Endodermal cell (in vitro differentiated cells): ENCODE measurements around the gene TRERF1. TPM values are rescaled to one million over a fixed set of nuclear protein-coding genes. Genes with fewer than 3 reads are reported as not detected.

Source experiments
- DNase-seq: peaks from one replicate; pipeline ENCODE4 v3.0.0-alpha.2; 2017
- H3K27ac ChIP-seq: 2 replicates; pipeline ENCODE4 v1.5.1; 2013; ENCODE audit warnings: mild to moderate bottlenecking, low read depth, low read length, moderate library complexity
- H3K27me3 ChIP-seq: 2 replicates; pipeline ENCODE4 v1.6.1; 2013; ENCODE audit warnings: mild to moderate bottlenecking, low read length, moderate library complexity; ENCODE audit not compliant: insufficient read depth, control insufficient read depth, poor library complexity, severe bottlenecking
- H3K36me3 ChIP-seq: 2 replicates; pipeline ENCODE4 v1.7.0; 2013; ENCODE audit warnings: mild to moderate bottlenecking, low read length, moderate library complexity; ENCODE audit not compliant: control insufficient read depth, insufficient read depth
- H3K4me1 ChIP-seq: one replicate; pipeline ENCODE4 v1.7.0; 2013; ENCODE audit warnings: low read length; ENCODE audit not compliant: control insufficient read depth, insufficient read depth
- H3K4me3 ChIP-seq: 2 replicates; pipeline ENCODE4 v1.5.1; 2013; ENCODE audit warnings: mild to moderate bottlenecking, low read length, moderate library complexity
- H3K9ac ChIP-seq: 2 replicates; pipeline ENCODE4 v1.6.1; 2013; ENCODE audit warnings: mild to moderate bottlenecking, low read length, moderate library complexity; ENCODE audit not compliant: poor library complexity, severe bottlenecking; ENCODE audit errors: extremely low read depth
- H3K9me3 ChIP-seq: 2 replicates; pipeline ENCODE4 v1.6.1; 2013; ENCODE audit warnings: mild to moderate bottlenecking, low read length, moderate library complexity; ENCODE audit not compliant: control insufficient read depth
- H3K27ac Mint-ChIP-seq: 2 replicates; pipeline ENCODE4 v1.8.0; 2020; ENCODE audit warnings: mixed read lengths
- H3K27me3 Mint-ChIP-seq: 2 replicates; pipeline ENCODE4 v1.8.0; 2021; ENCODE audit warnings: mild to moderate bottlenecking, mixed read lengths; ENCODE audit not compliant: insufficient read depth
- H3K36me3 Mint-ChIP-seq: 2 replicates; pipeline ENCODE4 v1.8.0; 2020; ENCODE audit warnings: low read depth, mixed read lengths
- H3K4me1 Mint-ChIP-seq: 2 replicates; pipeline ENCODE4 v1.8.0; 2020; ENCODE audit warnings: mixed read lengths
- H3K4me3 Mint-ChIP-seq: 2 replicates; pipeline ENCODE4 v1.8.0; 2020; ENCODE audit warnings: mild to moderate bottlenecking, moderate library complexity, mixed read lengths
- H3K9me3 Mint-ChIP-seq: 2 replicates; pipeline ENCODE4 v1.8.0; 2020; ENCODE audit warnings: mild to moderate bottlenecking, mixed read lengths
- CTCF ChIP-seq: fragments of 200-600 bp; sonication (generic); conservative IDR thresholded peaks from 2 replicates; pipeline ENCODE4 v1.5.0; 2021; ENCODE audit warnings: antibody characterized with exemption, mild to moderate bottlenecking
- WGBS, 2 experiments: methylation state at CpG; one replicate each; pipeline versions ENCODE4 v1.1.5 to v1.1.7; 2013; ENCODE audit warnings: missing lambda C conversion rate in 2 of 2, mixed read lengths in 1 of 2; ENCODE audit not compliant: insufficient coverage in 1 of 2, insufficient read length in 1 of 2; 5-methylcytosine and 5-hydroxymethylcytosine counted together
- total RNA-seq, 2 donors: library from RNA; stranded (reverse); fragmentation: NEBNext Ultra II Directional in 1 of 2; extraction: Animal tissue kit (Norgen Biotek cat#: 25700) in 1 of 2; gene quantifications; 2 replicates in 1 of 2; 3 replicates in 1 of 2; pipeline ENCODE4 v1.2.1, GENCODE V29; 2021

TRERF1 gene
- total RNA-seq, 2 donors from 2014 or later = 4.7 to 5.3 TPM

- Mint-ChIP-seq H3K27ac (no peak overlapping the region), H3K9me3 (no peaks in the 10 kb centered on the region), H3K4me3 (no peak overlapping the region), H3K36me3 (peaks cover 1% of the 10 kb centered on the region), H3K4me1 (peaks cover 31% of the 10 kb centered on the region), H3K27me3 (peaks cover 41% of the 10 kb centered on the region)
- 86 to 95% methylated on average over 2 to 3 of the region's 3 CpGs for WGBS, 2 experiments
- peak; percentile 33 for DNase-seq
- H3K4me1 ChIP-seq = no peaks in the 10 kb centered on the region
- no peak overlapping the region for H3K9ac ChIP-seq
- H3K27ac ChIP-seq = no peak overlapping the region
- no peaks in the 10 kb centered on the region for H3K9me3 ChIP-seq
- H3K27me3 ChIP-seq = peaks cover 14% of the 10 kb centered on the region
- no peak overlapping the region for H3K4me3 ChIP-seq
- no peak for TF ChIP-seq CTCF
- no peaks in the 10 kb centered on the region for H3K36me3 ChIP-seq
Observed at GRCh38 chr6:42302411-42302810, 149.3 kb downstream of the TRERF1 start.

DNA sequence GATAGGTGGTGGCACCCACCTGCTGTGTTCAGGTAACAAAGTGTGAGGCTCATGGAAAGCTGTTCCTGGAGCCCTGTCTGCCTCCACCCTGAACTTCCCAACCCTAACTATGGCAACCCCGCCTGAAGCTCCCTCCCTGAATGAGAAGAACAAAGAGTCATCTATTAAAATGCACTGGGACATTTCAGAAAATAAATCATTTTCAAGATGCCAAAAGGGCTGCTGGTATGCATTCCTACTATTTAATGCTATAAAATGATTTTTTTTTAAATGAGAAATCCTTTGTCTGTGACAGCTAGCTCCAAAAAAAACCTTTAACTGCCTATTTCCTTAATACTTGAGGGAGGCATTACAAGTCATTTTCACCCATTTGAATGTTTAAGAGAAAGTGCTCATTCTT is 149.7 kb downstream of the TRERF1 start:
- H3K9ac ChIP-seq = no peak overlapping the region
- H3K36me3 Mint-ChIP-seq = peaks cover 1% of the 10 kb centered on the region
- peaks cover 39% of the 10 kb centered on the region for H3K27me3 Mint-ChIP-seq
- no peaks in the 10 kb centered on the region for H3K9me3 Mint-ChIP-seq
- DNase-seq = peak; percentile 61
- no peak for TF ChIP-seq CTCF
- H3K27me3 ChIP-seq = peaks cover 14% of the 10 kb centered on the region
- H3K27ac ChIP-seq = no peak overlapping the region
- peaks cover 31% of the 10 kb centered on the region for H3K4me1 Mint-ChIP-seq
- no peak overlapping the region for H3K4me3 ChIP-seq
- no peaks in the 10 kb centered on the region for H3K4me1 ChIP-seq
- H3K4me3 Mint-ChIP-seq = no peak overlapping the region
- no peaks in the 10 kb centered on the region for H3K9me3 ChIP-seq
- no peak overlapping the region for H3K27ac Mint-ChIP-seq
- no peaks in the 10 kb centered on the region for H3K36me3 ChIP-seq
- WGBS, 2 experiments = 52% methylated on average over 1 of the region's 1 CpG; no CpG with 5 or more reads in 1 of the 2 experiments

DNA sequence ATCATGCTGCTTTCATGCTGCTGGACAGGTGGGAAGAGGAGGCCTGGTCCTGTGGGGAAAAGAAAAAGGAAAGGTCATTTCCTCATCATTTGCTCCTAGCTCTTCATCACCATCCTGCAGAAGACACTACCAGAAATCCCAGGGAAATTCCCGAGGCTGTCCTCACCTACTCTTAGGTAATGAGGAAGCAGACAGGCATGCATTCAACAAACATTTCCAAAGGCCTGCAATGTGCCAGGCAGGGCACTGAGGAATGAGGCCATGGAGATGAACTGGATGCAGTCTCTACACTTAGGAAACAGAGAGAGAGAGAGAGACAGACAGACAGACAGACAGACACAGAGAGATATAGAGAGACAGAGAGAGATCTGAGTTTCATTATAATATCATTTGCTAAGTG is 151.0 kb downstream of the TRERF1 start:
- H3K9me3 Mint-ChIP-seq = no peaks in the 10 kb centered on the region
- Histone ChIP-seq H3K36me3 (no peaks in the 10 kb centered on the region), H3K9me3 (no peaks in the 10 kb centered on the region), H3K27ac (no peak overlapping the region), H3K9ac (no peak overlapping the region), H3K4me1 (no peaks in the 10 kb centered on the region), H3K27me3 (peaks cover 14% of the 10 kb centered on the region), H3K4me3 (no peak overlapping the region)
- no peak overlapping the region for H3K4me3 Mint-ChIP-seq
- 78 to 100% methylated on average over 1 of the region's 1 CpG for WGBS, 2 experiments
- H3K27ac Mint-ChIP-seq = no peak overlapping the region
- peaks cover 1% of the 10 kb centered on the region for H3K36me3 Mint-ChIP-seq
- peaks cover 39% of the 10 kb centered on the region for H3K27me3 Mint-ChIP-seq
- no peak for TF ChIP-seq CTCF
- DNase-seq = peak; percentile 41
- H3K4me1 Mint-ChIP-seq = peaks cover 31% of the 10 kb centered on the region
